Hepatocyte (in vitro differentiated cells): ENCODE data around the gene DCAF17. TPM values are rescaled to one million over a fixed set of nuclear protein-coding genes. Genes with fewer than 3 reads are reported as not detected.

ENCODE experiments used
- DNase-seq: peaks from one replicate; pipeline ENCODE4 v3.0.0-alpha.2; 2016; ENCODE audit warnings: low spot score
- H2AFZ ChIP-seq: fragments of 200-600 bp; sonication (generic); 2 replicates; pipeline ENCODE4 v1.6.0; 2016; ENCODE audit warnings: antibody characterized with exemption, mild to moderate bottlenecking
- H3K27ac ChIP-seq: fragments of 200-600 bp; sonication (generic); 2 replicates; pipeline ENCODE4 v1.5.1; 2016; ENCODE audit warnings: mild to moderate bottlenecking
- H3K27me3 ChIP-seq: fragments of 200-600 bp; sonication (generic); 2 replicates; pipeline ENCODE4 v1.6.1; 2016
- H3K36me3 ChIP-seq: fragments of 200-600 bp; sonication (generic); replicated peaks from 2 replicates; pipeline ENCODE4 v1.5.1; 2016; ENCODE audit warnings: low read depth; ENCODE audit not compliant: insufficient read depth
- H3K4me1 ChIP-seq: fragments of 200-600 bp; sonication (generic); 2 replicates; pipeline ENCODE4 v1.5.1; 2016; ENCODE audit warnings: mild to moderate bottlenecking, moderate library complexity; ENCODE audit not compliant: insufficient read depth
- H3K4me2 ChIP-seq: fragments of 200-600 bp; sonication (generic); 2 replicates; pipeline ENCODE4 v1.6.0; 2016
- H3K4me3 ChIP-seq: fragments of 200-600 bp; sonication (generic); 2 replicates; pipeline ENCODE4 v1.5.1; 2016; ENCODE audit warnings: mild to moderate bottlenecking
- H3K79me2 ChIP-seq: fragments of 200-600 bp; sonication (generic); 2 replicates; pipeline ENCODE4 v1.6.0; 2017; ENCODE audit warnings: mild to moderate bottlenecking
- H3K9me2 ChIP-seq: fragments of 200-600 bp; sonication (generic); replicated peaks from 2 replicates; pipeline ENCODE4 v1.6.0; 2017; ENCODE audit warnings: mild to moderate bottlenecking; ENCODE audit not compliant: insufficient read depth
- H3K9me3 ChIP-seq: fragments of 200-600 bp; sonication (generic); 2 replicates; pipeline ENCODE4 v1.5.1; 2016; ENCODE audit warnings: low read depth, mild to moderate bottlenecking
- H4K20me1 ChIP-seq: fragments of 200-600 bp; sonication (generic); 2 replicates; pipeline ENCODE4 v1.6.0; 2016; ENCODE audit warnings: mild to moderate bottlenecking; ENCODE audit not compliant: insufficient read depth, poor library complexity, severe bottlenecking
- EZH2 ChIP-seq: fragments of 200-600 bp; sonication (generic); IDR thresholded peaks from 2 replicates; pipeline ENCODE4 v1.6.1; 2016; ENCODE audit warnings: antibody characterized with exemption, mild to moderate bottlenecking, borderline replicate concordance
- EZH2phosphoT487 ChIP-seq: fragments of 200-600 bp; sonication (generic); IDR thresholded peaks from one replicate; pipeline ENCODE4 v1.6.1; 2018; ENCODE audit warnings: antibody characterized with exemption, mild to moderate bottlenecking, low read depth, moderate library complexity; ENCODE audit not compliant: unreplicated experiment, severe bottlenecking
- WGBS: methylation state at CpG from one replicate; pipeline ENCODE4 v1.1.6; 2016; ENCODE audit warnings: low lambda C conversion rate; ENCODE audit errors: missing lambda C conversion rate; 5-methylcytosine and 5-hydroxymethylcytosine counted together
- polyA plus RNA-seq: library from polyadenylated mRNA; unstranded; fragments of >200 nt; fragmentation: Nextera tagmentation; extraction: Ambion mirVana; gene quantifications from 2 replicates; pipeline ENCODE4 v1.2.1, GENCODE V29; 2016
- total RNA-seq: library from RNA; depleted of rRNA; stranded (reverse); fragments of >200 nt; gene quantifications from 2 replicates; pipeline ENCODE4 v1.2.3, GENCODE V29; 2014
- TF ChIP-seq, protein P1 (sequence below): fragments of 200-600 bp; sonication (generic); IDR thresholded peaks from 2 replicates; pipeline ENCODE4 v1.5.1; 2016; ENCODE audit warnings: antibody characterized with exemption, mild to moderate bottlenecking; ENCODE audit not compliant: poor library complexity

The DCAF17 gene
- total and polyA plus RNA-seq, 2 experiments from 2014 or later, result 2.7 to 12.0 TPM

DNA sequence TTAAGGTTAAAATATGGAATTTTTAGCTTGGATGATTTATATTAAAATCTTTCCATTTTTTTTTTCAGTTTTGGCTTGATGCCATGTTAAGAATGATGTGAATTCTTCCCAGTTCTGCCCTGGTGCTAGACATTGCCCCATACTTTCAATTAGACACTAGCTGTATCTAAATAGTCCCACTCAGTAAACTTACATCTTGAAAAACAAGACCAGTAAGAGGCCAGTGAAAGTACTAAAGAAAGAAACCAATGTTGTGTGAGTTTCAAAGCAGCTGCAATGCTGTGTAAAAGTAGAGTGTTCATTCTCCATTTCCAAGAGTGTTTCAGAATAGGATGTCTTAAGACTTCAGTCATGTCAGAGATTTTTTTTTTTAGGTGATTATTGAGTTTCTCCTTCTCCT, 48.3 kb downstream of the DCAF17 start:
- H3K27ac ChIP-seq, result no peak overlapping the region
- no peak overlapping the region for H3K4me2 ChIP-seq
- H3K4me3 ChIP-seq, result no peak overlapping the region
- no peaks in the 10 kb centered on the region for H3K79me2 ChIP-seq
- H3K27me3 ChIP-seq, result no peaks in the 10 kb centered on the region
- no peaks in the 10 kb centered on the region for H3K9me2 ChIP-seq
- no peak for TF ChIP-seq EZH2
- no peak for TF ChIP-seq EZH2phosphoT487
- TF ChIP-seq, protein P1, sequence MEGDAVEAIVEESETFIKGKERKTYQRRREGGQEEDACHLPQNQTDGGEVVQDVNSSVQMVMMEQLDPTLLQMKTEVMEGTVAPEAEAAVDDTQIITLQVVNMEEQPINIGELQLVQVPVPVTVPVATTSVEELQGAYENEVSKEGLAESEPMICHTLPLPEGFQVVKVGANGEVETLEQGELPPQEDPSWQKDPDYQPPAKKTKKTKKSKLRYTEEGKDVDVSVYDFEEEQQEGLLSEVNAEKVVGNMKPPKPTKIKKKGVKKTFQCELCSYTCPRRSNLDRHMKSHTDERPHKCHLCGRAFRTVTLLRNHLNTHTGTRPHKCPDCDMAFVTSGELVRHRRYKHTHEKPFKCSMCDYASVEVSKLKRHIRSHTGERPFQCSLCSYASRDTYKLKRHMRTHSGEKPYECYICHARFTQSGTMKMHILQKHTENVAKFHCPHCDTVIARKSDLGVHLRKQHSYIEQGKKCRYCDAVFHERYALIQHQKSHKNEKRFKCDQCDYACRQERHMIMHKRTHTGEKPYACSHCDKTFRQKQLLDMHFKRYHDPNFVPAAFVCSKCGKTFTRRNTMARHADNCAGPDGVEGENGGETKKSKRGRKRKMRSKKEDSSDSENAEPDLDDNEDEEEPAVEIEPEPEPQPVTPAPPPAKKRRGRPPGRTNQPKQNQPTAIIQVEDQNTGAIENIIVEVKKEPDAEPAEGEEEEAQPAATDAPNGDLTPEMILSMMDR, result no peak
- H4K20me1 ChIP-seq, result no peaks in the 10 kb centered on the region
- H3K9me3 ChIP-seq, result no peaks in the 10 kb centered on the region
- DNase-seq, result no peak
- H3K4me1 ChIP-seq, result peaks cover 5% of the 10 kb centered on the region
- H3K36me3 ChIP-seq, result no peaks in the 10 kb centered on the region
- no peak overlapping the region for H2AFZ ChIP-seq

DNA sequence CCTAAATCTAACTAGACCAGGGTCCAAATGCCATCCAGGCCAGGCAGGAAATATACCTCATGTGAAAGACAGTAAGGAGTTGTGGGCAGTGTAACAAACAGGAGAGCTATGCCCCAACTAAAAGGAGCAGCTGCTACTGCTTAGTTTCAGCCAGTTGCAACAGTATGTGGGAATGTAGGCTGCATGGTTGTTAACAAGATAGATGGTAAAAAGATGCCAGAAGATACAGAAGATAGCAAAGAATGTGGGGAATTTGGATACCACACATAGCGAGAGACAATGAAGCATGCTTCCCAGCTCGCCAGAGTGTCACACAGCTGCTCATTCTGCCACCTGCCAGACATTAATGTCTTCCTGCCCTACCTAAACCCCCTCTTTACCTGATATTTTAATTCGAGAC, 48.9 kb downstream of the DCAF17 start:
- H3K36me3 ChIP-seq, result no peaks in the 10 kb centered on the region
- peaks cover 5% of the 10 kb centered on the region for H3K4me1 ChIP-seq
- no peaks in the 10 kb centered on the region for H3K79me2 ChIP-seq
- WGBS, result 81% methylated on average over 3 of the region's 3 CpGs
- H3K27me3 ChIP-seq, result no peaks in the 10 kb centered on the region
- no peaks in the 10 kb centered on the region for H4K20me1 ChIP-seq
- no peak overlapping the region for H3K4me2 ChIP-seq
- H3K4me3 ChIP-seq, result no peak overlapping the region
- no peak for DNase-seq
- H3K27ac ChIP-seq, result no peak overlapping the region
- H2AFZ ChIP-seq, result no peak overlapping the region
- TF ChIP-seq EZH2 (no peak), EZH2phosphoT487 (no peak)
- TF ChIP-seq, protein P1, result no peak
- no peaks in the 10 kb centered on the region for H3K9me2 ChIP-seq
- no peaks in the 10 kb centered on the region for H3K9me3 ChIP-seq

GRCh38 chr2:171483793-171484192, 49.8 kb downstream of the DCAF17 start:
- Histone ChIP-seq H3K36me3 (no peaks in the 10 kb centered on the region), H3K79me2 (no peaks in the 10 kb centered on the region), H3K27me3 (no peaks in the 10 kb centered on the region), H3K9me3 (no peaks in the 10 kb centered on the region), H2AFZ (no peak overlapping the region), H4K20me1 (no peaks in the 10 kb centered on the region), H3K4me1 (no peaks in the 10 kb centered on the region), H3K27ac (no peak overlapping the region), H3K4me2 (no peak overlapping the region), H3K9me2 (no peaks in the 10 kb centered on the region), H3K4me3 (no peak overlapping the region)
- TF ChIP-seq EZH2, result no peak
- TF ChIP-seq, protein P1, result no peak
- no peak for TF ChIP-seq EZH2phosphoT487
- no peak for DNase-seq
- WGBS, result 82% methylated on average over 2 of the region's 2 CpGs

DNA sequence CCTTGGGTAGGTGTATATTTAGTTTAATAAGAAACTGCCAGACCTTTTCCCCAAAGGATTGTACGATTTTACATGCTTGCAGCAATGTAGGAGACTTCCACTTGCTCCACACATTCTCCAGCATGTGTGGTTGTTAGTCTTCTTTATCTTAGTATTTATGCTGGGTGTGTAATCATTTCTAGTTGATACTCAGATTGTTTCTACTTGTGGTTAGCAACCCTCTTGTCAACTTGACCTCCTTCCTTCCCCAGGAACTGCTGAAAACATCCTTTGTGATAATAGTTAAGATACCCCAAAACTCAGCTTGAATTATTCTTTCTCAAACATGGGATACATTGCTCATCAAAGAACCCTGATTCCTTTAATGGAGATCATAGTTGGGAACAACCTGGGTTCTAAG, 51.1 kb downstream of the DCAF17 start:
- H4K20me1 ChIP-seq, result no peaks in the 10 kb centered on the region
- H3K4me2 ChIP-seq, result no peak overlapping the region
- H3K27ac ChIP-seq, result no peak overlapping the region
- no peak overlapping the region for H2AFZ ChIP-seq
- H3K36me3 ChIP-seq, result no peaks in the 10 kb centered on the region
- WGBS, result 77% methylated on average over 1 of the region's 1 CpG
- no peak for DNase-seq
- H3K27me3 ChIP-seq, result no peaks in the 10 kb centered on the region
- no peak overlapping the region for H3K4me3 ChIP-seq
- TF ChIP-seq EZH2 (no peak), EZH2phosphoT487 (no peak)
- TF ChIP-seq, protein P1, result no peak
- no peaks in the 10 kb centered on the region for H3K9me3 ChIP-seq
- no peaks in the 10 kb centered on the region for H3K4me1 ChIP-seq
- no peaks in the 10 kb centered on the region for H3K79me2 ChIP-seq
- no peaks in the 10 kb centered on the region for H3K9me2 ChIP-seq
